OCI-LY3 (cell line): Measurements from ENCODE around the gene LRRC10.
"Not testable (repeated sequence)": the region's sequence is repeated elsewhere in the genome, so short reads cannot be mapped to it uniquely, and the experiment has no call there.

ENCODE experiments used
- H2AFZ ChIP-seq: fragments of 200-600, 300-600 bp; shearing (Covaris generic); 2 replicates; pipeline ENCODE4 v1.6.0; 2014; ENCODE audit warnings: antibody characterized with exemption, low read depth, low read length
- H3K27ac ChIP-seq: fragments of 200-600, 300-600 bp; sonication (generic); 2 replicates; pipeline ENCODE4 v1.5.1; 2014; ENCODE audit warnings: mild to moderate bottlenecking, low read length, moderate library complexity, mixed read lengths
- H3K27me3 ChIP-seq: fragments of 200-600, 300-600 bp; sonication (generic); 2 replicates; pipeline ENCODE4 v1.6.1; 2014; ENCODE audit warnings: low read depth, low read length, mixed read lengths
- H3K36me3 ChIP-seq: fragments of 200-600, 300-600 bp; sonication (generic); replicated peaks from 2 replicates; pipeline ENCODE3; 2014; ENCODE audit warnings: low read depth, low read length, mixed read lengths
- H3K4me1 ChIP-seq: fragments of 300-600, 200-600 bp; sonication (generic); 2 replicates; pipeline ENCODE4 v1.6.1; 2014; ENCODE audit warnings: low read length, mixed read lengths
- H3K4me2 ChIP-seq: fragments of 200-600, 300-600 bp; sonication (generic); 2 replicates; pipeline ENCODE4 v1.6.1; 2014; ENCODE audit warnings: low read length, mixed read lengths
- H3K4me3 ChIP-seq: fragments of 300-600, 200-600 bp; sonication (generic); 2 replicates; pipeline ENCODE4 v1.5.1; 2014; ENCODE audit warnings: antibody characterized with exemption, mild to moderate bottlenecking, low read length, moderate library complexity
- H3K79me2 ChIP-seq: fragments of 300-600, 200-600 bp; shearing (Covaris generic); 2 replicates; pipeline ENCODE4 v1.6.1; 2014; ENCODE audit warnings: mild to moderate bottlenecking, low read length, mixed read lengths
- H3K9ac ChIP-seq: fragments of 300-600, 200-600 bp; shearing (Covaris generic); 2 replicates; pipeline ENCODE4 v1.6.0; 2014; ENCODE audit warnings: mild to moderate bottlenecking, low read length, moderate library complexity
- H3K9me3 ChIP-seq: fragments of 200-600, 300-600 bp; shearing (Covaris generic); 2 replicates; pipeline ENCODE4 v1.6.1; 2014; ENCODE audit warnings: low read length, mixed read lengths; ENCODE audit not compliant: insufficient read depth
- H4K20me1 ChIP-seq: fragments of 200-600, 300-600 bp; sonication (generic); 2 replicates; pipeline ENCODE4 v1.6.1; 2016; ENCODE audit warnings: low read length, mixed read lengths; ENCODE audit not compliant: insufficient read depth
- EZH2phosphoT487 ChIP-seq: fragments of 200-600 bp; shearing (Covaris generic); IDR thresholded peaks from 2 replicates; pipeline ENCODE4 v1.6.1; 2018; ENCODE audit warnings: antibody characterized with exemption, mixed run types, low read depth
- TF ChIP-seq, protein P1 (sequence below): fragments of 200-600, 300-600 bp; sonication (generic); IDR thresholded peaks from 2 replicates; pipeline ENCODE4 v1.5.1; 2014; ENCODE audit warnings: antibody characterized with exemption, low read length, low read depth

Gene LRRC10

DNA sequence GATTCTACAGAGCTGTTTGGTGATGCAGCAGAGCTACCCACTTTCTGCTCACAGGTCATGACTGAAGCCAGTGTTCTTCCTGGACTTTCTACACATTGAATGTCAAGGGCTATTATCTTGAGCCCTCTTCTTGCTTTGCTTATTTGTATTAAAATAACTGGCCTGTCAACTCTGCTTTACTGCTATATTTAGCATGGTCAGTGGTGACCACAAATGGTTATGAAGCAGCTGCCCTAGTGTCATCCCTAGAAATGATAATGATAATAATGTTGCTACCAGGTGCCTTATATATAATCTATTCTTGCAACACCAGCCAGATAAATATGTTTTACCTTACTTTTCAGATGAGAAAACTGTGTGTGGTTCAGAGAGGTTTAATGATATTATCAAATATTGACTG lies 2.6 kb upstream of the LRRC10 start:
- Histone ChIP-seq H3K27me3 (peaks cover 10% of the 10 kb centered on the region), H3K79me2 (no peaks in the 10 kb centered on the region), H3K9me3 (no peaks in the 10 kb centered on the region), H3K27ac (no peak overlapping the region), H3K4me2 (no peak overlapping the region), H2AFZ (no peak overlapping the region), H3K4me1 (peaks cover 9% of the 10 kb centered on the region), H3K36me3 (no peaks in the 10 kb centered on the region), H4K20me1 (no peaks in the 10 kb centered on the region), H3K4me3 (no peak overlapping the region), H3K9ac (no peak overlapping the region)
- no peak for TF ChIP-seq EZH2phosphoT487
- TF ChIP-seq, protein P1, sequence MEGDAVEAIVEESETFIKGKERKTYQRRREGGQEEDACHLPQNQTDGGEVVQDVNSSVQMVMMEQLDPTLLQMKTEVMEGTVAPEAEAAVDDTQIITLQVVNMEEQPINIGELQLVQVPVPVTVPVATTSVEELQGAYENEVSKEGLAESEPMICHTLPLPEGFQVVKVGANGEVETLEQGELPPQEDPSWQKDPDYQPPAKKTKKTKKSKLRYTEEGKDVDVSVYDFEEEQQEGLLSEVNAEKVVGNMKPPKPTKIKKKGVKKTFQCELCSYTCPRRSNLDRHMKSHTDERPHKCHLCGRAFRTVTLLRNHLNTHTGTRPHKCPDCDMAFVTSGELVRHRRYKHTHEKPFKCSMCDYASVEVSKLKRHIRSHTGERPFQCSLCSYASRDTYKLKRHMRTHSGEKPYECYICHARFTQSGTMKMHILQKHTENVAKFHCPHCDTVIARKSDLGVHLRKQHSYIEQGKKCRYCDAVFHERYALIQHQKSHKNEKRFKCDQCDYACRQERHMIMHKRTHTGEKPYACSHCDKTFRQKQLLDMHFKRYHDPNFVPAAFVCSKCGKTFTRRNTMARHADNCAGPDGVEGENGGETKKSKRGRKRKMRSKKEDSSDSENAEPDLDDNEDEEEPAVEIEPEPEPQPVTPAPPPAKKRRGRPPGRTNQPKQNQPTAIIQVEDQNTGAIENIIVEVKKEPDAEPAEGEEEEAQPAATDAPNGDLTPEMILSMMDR, result no peak

DNA sequence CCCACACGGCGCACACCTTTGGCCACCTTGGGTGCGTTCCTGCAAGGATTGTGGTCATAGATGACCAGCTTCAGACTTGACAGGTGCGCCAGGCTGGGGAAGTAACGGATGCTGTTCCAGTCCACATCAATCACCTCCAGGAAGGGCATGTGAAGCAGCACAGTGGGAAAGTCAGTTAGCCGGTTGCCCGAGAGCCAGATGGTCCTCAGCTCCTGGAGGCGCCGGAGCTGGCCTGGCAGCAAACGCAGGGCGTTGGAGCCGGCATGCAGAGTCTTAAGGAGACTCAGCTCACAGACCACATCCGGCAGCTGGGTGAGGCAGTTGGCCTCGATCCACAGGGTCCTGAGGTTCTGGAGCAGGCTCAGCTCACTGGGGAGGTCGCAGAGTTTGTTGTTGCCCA lies 581 bp downstream of the LRRC10 start:
- Histone ChIP-seq H3K27me3 (peaks cover 10% of the 10 kb centered on the region), H3K9ac (no peak overlapping the region), H3K79me2 (no peaks in the 10 kb centered on the region), H3K4me1 (no peaks in the 10 kb centered on the region), H3K36me3 (no peaks in the 10 kb centered on the region), H3K27ac (no peak overlapping the region), H2AFZ (no peak overlapping the region), H3K4me3 (no peak overlapping the region), H3K4me2 (no peak overlapping the region), H3K9me3 (no peaks in the 10 kb centered on the region), H4K20me1 (no peaks in the 10 kb centered on the region)
- TF ChIP-seq, protein P1, result no peak
- no peak for TF ChIP-seq EZH2phosphoT487

DNA sequence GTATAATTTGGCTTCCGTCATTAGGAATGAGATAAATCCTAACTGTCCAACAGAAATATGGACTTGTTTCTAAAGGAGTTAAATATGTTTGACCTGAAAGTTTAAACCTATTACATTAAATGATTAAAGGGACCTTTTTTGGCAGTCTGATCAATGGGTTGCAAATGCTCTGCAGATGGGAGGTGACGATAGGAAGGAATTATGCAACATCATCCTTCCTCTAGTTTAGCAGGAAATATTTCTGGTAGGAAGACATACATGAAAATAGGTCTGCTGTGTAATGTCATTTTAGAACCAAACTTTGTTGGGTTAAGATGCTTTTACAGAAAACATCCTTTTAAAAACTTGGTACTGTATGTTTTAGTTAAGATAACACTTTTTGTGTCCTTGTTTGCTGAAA lies 2.6 kb downstream of the LRRC10 start:
- H4K20me1 ChIP-seq, result no peaks in the 10 kb centered on the region
- no peak overlapping the region for H3K27ac ChIP-seq
- no peak overlapping the region for H3K9ac ChIP-seq
- peaks cover 10% of the 10 kb centered on the region for H3K27me3 ChIP-seq
- H3K9me3 ChIP-seq, result no peaks in the 10 kb centered on the region
- H3K4me3 ChIP-seq, result no peak overlapping the region
- no peaks in the 10 kb centered on the region for H3K79me2 ChIP-seq
- no peak for TF ChIP-seq EZH2phosphoT487
- TF ChIP-seq, protein P1, result no peak
- no peaks in the 10 kb centered on the region for H3K4me1 ChIP-seq
- H2AFZ ChIP-seq, result no peak overlapping the region
- H3K36me3 ChIP-seq, result peaks cover 5% of the 10 kb centered on the region
- no peak overlapping the region for H3K4me2 ChIP-seq

DNA sequence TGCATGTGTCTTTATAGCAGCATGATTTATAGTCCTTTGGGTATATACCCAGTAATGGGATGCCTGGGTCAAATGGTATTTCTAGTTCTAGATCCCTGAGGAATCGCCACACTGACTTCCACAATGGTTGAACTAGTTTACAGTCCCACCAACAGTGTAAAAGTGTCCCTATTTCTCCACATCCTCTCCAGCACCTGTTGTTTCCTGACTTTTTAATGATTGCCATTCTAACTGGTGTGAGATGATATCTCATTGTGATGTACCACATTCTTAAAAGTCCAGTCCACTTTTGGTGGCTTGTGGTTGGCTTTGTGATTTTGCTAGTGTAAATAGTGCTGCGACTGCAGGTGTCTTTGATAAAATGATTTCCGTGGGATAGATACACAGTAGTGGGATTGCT lies 6.4 kb downstream of the LRRC10 start:
- H3K27me3 ChIP-seq, result not testable (repeated sequence)

DNA sequence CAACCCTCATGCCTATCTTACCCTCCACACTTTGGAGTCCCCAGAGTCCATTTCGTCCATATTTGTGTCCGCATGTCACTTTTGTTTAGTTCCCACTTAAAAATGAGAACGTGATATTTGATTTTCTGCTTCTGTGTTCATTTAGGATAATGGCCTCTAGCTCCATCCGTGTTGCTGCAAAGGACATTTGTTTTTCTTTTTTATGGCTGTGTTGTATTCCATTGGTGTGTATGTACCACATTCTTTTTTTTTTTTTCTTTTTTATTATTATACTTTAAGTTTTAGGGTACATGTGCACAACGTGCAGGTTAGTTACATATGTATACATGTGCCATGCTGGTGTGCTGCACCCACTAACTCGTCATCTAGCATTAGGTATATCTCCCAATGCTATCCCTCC lies 7.2 kb downstream of the LRRC10 start:
- H3K9ac ChIP-seq, H4K20me1 ChIP-seq, H3K27me3 ChIP-seq, H3K4me2 ChIP-seq, H3K4me3 ChIP-seq, H2AFZ ChIP-seq, H3K4me1 ChIP-seq, H3K27ac ChIP-seq, H3K9me3 ChIP-seq, H3K79me2 ChIP-seq: not testable (repeated sequence)
- peaks cover 44% of the 10 kb centered on the region for H3K36me3 ChIP-seq

More for the DNA sequence above, 6.4 kb downstream of the LRRC10 start:
- H3K9ac ChIP-seq, H2AFZ ChIP-seq, H3K4me3 ChIP-seq, H3K4me1 ChIP-seq, H3K9me3 ChIP-seq, H3K79me2 ChIP-seq, H3K27ac ChIP-seq, H3K4me2 ChIP-seq, H4K20me1 ChIP-seq: not testable (repeated sequence)
- peaks cover 39% of the 10 kb centered on the region for H3K36me3 ChIP-seq
